Adrenal gland (tissue), 12 donors: ENCODE results near the gene FTCDNL1. TPM values are rescaled to one million over a fixed set of nuclear protein-coding genes. Genes with fewer than 3 reads are reported as not detected.

Experiments
- DNase-seq, 7 donors: peaks; one replicate each; pipeline ENCODE4 v3.0.0-alpha.2; 2019 to 2020
- H3K27ac ChIP-seq, 5 donors: fragments of 200-600 bp; sonication (generic) in 4 of 5; 1 replicate in 3 of 5; 2 replicates in 2 of 5; pipeline versions ENCODE4 v1.5.1 to v1.8.0; 2016 to 2020; ENCODE audit warnings: mild to moderate bottlenecking in 1 of 5
- H3K27me3 ChIP-seq: fragments of 200-600 bp; 2 replicates; pipeline ENCODE4 v1.8.0; 2021
- H3K36me3 ChIP-seq, 2 donors: fragments of 200-600 bp; replicated peaks in 1 of 2; 1 replicate in 1 of 2; 2 replicates in 1 of 2; pipeline versions ENCODE4 v1.5.1 to v1.8.0; 2018 to 2022
- H3K4me1 ChIP-seq, 2 donors: fragments of 200-600 bp; replicated peaks in 1 of 2; 1 replicate in 1 of 2; 2 replicates in 1 of 2; pipeline versions ENCODE4 v1.5.1 to v1.8.0; 2018 to 2021
- H3K4me3 ChIP-seq, 4 donors: fragments of 200-600 bp; sonication (generic) in 3 of 4; one replicate each; pipeline ENCODE4 v1.5.1; 2016 to 2018
- H3K9me3 ChIP-seq, 3 donors: fragments of 200-600 bp; sonication (generic) in 1 of 3; replicated peaks in 1 of 3; 1 replicate in 2 of 3; 2 replicates in 1 of 3; pipeline versions ENCODE4 v1.5.1 to v1.8.0; 2016 to 2021
- POLR2A ChIP-seq, 2 donors: fragments of 450-650 bp; IDR thresholded peaks; one replicate each; pipeline ENCODE4 v1.6.1; 2017; ENCODE audit warnings: antibody characterized with exemption in 2 of 2, mild to moderate bottlenecking in 2 of 2, moderate library complexity in 1 of 2
- WGBS, 4 donors: extraction: QIAGEN DNeasy Blood & Tissue Kit in 2 of 4; methylation state at CpG; one replicate each; pipeline versions ENCODE4 v1.1.5 to v1.1.7; 2013 to 2017; 5-methylcytosine and 5-hydroxymethylcytosine counted together
- intact Hi-C, 2 donors: fragments of 100-400 bp; cut with DNase I; formaldehyde crosslinking; loops; one replicate each; pipeline versions ENCODE4 v1.14.1 to v1.15.0; 2022 to 2023
- polyA plus RNA-seq, 3 donors: library from polyadenylated mRNA; stranded (reverse); fragments of 200-250 nt in 2 of 3; fragments of 350-450 nt in 1 of 3; fragmentation: Illumina TruSeq in 1 of 3; extraction: RNeasy Lipid Tissue Mini Kit (QIAGEN cat#74804) in 1 of 3; gene quantifications; one replicate each; pipeline ENCODE4 v1.2.3, GENCODE V29; 2013 to 2014
- total RNA-seq, 9 donors: library from RNA; depleted of rRNA in 4 of 9; stranded (reverse); fragments of >200 nt in 4 of 9; fragments of 120-200 nt in 1 of 9; fragmentation: NEBNext Ultra II Directional in 1 of 9; extraction: Animal tissue kit (Norgen Biotek cat#: 25700) in 1 of 9; gene quantifications; one replicate each; pipeline versions ENCODE4 v1.1.0 to v1.2.4, GENCODE V29; 2013 to 2023
- TF ChIP-seq, protein P1 (sequence below), 6 experiments: fragments of 450-650 bp in 4 of 6; fragments of 200-600 bp in 2 of 6; sonication (generic) in 1 of 6; IDR thresholded peaks; 1 replicate in 5 of 6; 2 replicates in 1 of 6; pipeline versions ENCODE4 v1.5.1 to v1.8.0; 2016 to 2021; ENCODE audit warnings: antibody characterized with exemption in 6 of 6, mild to moderate bottlenecking in 2 of 6, moderate library complexity in 1 of 6
- donor health status: healthy with polysubstance abuse.
- donor health status: Bipolar disorder and iron deficiency.
- donor health status: DM: yes; HTN: yes; CAD: no.
- donor health status: DM: no; HTN: no; CAD: no.
- donor health status: DM: no; HTN: no; CAD: no.
- donor health status: DM: yes; HTN: yes; CAD: no.

The FTCDNL1 gene
- total and polyA plus RNA-seq, 12 donors, result 2.6 to 19.1 (median 10.1) TPM

DNA sequence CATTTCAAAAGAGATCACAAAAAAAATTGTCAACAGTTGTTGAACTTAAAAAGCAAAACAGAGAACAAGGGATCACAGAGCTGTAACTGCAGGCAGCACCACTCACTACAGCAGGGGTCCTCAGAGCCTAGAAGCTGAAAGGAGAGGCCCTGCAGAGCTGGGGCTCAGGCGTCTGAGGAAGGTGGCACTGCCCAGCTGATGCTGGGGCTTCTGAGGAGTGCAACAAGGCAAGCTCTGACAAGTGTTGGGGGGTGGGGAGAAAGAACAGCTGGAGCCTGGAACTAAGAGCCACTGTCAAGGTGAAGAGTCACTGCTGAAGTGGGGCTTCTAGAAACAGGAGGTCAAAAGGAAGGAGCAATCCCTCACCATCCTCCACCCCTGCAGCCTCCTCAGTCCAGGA is 46.2 kb downstream of the FTCDNL1 start:
- TF ChIP-seq, protein P1, sequence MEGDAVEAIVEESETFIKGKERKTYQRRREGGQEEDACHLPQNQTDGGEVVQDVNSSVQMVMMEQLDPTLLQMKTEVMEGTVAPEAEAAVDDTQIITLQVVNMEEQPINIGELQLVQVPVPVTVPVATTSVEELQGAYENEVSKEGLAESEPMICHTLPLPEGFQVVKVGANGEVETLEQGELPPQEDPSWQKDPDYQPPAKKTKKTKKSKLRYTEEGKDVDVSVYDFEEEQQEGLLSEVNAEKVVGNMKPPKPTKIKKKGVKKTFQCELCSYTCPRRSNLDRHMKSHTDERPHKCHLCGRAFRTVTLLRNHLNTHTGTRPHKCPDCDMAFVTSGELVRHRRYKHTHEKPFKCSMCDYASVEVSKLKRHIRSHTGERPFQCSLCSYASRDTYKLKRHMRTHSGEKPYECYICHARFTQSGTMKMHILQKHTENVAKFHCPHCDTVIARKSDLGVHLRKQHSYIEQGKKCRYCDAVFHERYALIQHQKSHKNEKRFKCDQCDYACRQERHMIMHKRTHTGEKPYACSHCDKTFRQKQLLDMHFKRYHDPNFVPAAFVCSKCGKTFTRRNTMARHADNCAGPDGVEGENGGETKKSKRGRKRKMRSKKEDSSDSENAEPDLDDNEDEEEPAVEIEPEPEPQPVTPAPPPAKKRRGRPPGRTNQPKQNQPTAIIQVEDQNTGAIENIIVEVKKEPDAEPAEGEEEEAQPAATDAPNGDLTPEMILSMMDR (IDR thresholded peaks at IDR 0.05), result no peak
- no peak for TF ChIP-seq POLR2A (IDR thresholded peaks at IDR 0.05)
- H3K36me3 ChIP-seq, result no peaks in the 10 kb centered on the region
- H3K4me3 ChIP-seq, result no peak overlapping the region
- no peaks in the 10 kb centered on the region for H3K9me3 ChIP-seq
- no peaks in the 10 kb centered on the region for H3K27me3 ChIP-seq
- DNase-seq, result no peak
- intact Hi-C loops, result no loop called here
- WGBS, 4 donors, result 52 to 92% (median 58%) methylated on average over 1 of the region's 1 CpG
- H3K27ac ChIP-seq, result no peak overlapping the region
- no peaks in the 10 kb centered on the region for H3K4me1 ChIP-seq

DNA sequence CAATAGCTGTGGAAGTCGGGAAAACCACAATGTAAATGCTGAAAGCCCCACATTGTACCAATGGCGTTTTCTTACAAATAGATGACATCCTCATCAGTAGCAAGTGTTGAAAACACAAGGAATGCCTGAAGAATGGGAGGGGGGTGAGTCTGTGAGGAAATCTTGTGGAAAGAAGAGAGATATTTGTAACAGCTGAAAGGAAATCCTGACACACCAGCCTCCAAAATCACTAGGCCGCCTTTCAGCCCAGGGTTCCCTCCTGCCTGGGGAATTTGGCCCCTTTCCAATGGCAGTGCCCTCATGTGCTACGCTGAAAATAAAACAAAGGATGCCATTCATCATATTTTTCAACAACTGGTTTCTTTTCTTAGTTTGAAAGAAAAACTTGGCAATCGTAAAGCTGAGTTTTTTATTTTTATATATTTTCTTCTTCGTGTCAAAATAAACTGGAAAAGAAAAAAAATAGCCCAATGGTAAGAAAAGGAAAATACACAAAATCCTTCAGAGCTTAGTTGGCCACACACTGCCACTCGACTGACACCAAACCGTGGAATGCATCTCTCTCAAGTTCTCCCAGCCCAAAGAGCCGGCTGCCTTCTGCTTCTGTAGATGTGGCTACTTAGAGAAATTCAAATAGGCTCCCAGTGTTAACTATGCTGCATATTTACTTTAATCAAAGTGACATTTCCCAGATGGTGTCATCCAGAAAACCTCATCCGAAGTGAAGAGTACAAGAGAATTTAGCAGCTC is 52.0 kb downstream of the FTCDNL1 start:
- peaks cover 4 to 11% of the 10 kb centered on the region in 2 donors for H3K4me1 ChIP-seq
- H3K27ac ChIP-seq, result no peak overlapping the region
- no peak overlapping the region for H3K4me3 ChIP-seq
- H3K36me3 ChIP-seq, result no peaks in the 10 kb centered on the region
- no peaks in the 10 kb centered on the region for H3K27me3 ChIP-seq
- 28 to 32% (median 31%) methylated on average over 10 of the region's 10 CpGs for WGBS, 4 donors
- intact Hi-C loops, result no loop called here
- peak; percentile 48 to 80 (median 67) for DNase-seq
- TF ChIP-seq POLR2A (IDR thresholded peaks at IDR 0.05), result no peak
- TF ChIP-seq, protein P1 (IDR thresholded peaks at IDR 0.05), result no peak
- no peaks in the 10 kb centered on the region for H3K9me3 ChIP-seq

DNA sequence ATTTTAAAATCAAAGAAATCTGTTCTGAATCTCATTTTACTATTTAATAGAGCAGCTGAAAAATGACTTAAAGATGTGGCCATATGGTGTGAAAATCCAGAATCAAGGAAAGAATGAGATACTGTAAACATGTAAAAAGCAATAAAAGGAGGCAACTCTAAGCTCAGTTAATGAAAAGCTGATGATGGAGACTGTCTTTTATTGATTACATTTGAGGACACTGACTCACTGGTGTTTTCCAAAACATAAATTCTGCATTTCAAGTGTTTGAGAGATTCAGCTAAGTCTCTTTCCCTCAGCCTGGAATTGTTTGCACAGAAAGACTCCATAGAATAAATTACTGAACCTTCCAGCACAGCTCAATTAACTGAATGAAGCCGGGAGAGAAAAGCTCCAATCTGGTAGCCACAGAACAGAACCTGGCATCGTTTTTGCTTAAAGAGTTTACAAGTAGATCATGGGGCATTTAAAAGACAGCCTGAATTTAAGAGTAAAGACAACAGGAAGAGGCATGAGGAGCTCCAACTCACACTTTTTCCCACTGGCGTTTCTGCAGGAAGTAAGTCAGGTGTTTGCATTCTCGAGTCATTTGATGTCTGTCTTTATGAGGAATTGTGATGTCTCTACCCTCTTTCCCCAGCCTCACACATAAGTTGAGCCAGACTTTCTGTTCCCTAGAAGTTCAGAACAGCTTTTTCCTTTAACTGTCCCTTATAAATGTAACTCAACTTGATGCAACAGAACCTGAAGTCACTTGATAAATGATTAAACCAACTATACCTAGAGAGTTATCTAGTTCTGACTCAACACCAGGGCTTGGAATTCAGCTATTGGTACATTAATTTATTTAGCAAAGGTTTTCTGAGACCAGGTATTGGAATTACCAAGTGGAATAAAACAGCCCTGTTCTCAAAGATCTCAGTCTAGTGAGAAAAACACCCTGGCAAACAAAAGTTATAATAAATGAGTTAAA is 53.3 kb downstream of the FTCDNL1 start:
- intact Hi-C loops, result no loop called here
- Histone ChIP-seq H3K4me1 (peaks cover 4 to 11% of the 10 kb centered on the region in 2 donors), H3K36me3 (no peaks in the 10 kb centered on the region), H3K27ac (no peak overlapping the region), H3K9me3 (no peaks in the 10 kb centered on the region), H3K4me3 (no peak overlapping the region), H3K27me3 (no peaks in the 10 kb centered on the region)
- TF ChIP-seq, protein P1 (IDR thresholded peaks at IDR 0.05), result no peak
- TF ChIP-seq POLR2A (IDR thresholded peaks at IDR 0.05), result no peak
- DNase-seq, result no peak
- WGBS, 4 donors, result 70 to 71% (median 71%) methylated on average over 4 of the region's 4 CpGs

DNA sequence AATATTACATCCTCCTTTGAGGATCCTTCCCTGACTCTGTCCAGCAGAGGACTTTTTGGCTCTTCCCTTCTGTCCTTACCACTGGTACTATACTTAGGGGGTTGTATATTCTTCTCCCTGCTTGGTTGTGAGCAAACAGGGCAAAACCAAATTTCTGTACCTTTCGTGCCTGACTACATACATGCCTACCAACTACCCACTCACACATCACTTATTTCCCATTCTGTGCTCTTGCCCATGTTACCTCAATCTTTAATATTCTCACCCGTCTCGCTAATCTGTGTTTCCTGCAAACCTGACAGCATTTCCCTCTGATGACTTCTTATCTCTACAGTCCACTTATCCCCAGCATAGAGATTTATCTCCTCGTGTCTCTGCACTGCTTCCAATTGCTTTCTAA is 58.6 kb downstream of the FTCDNL1 start:
- intact Hi-C loops, result no loop called here
- H3K27ac ChIP-seq, result no peak overlapping the region
- TF ChIP-seq POLR2A (IDR thresholded peaks at IDR 0.05), result no peak
- TF ChIP-seq, protein P1 (IDR thresholded peaks at IDR 0.05), result no peak
- 64 to 68% (median 66%) methylated on average over 4 of the region's 4 CpGs for WGBS, 4 donors
- H3K4me3 ChIP-seq, result no peak overlapping the region
- no peaks in the 10 kb centered on the region for H3K36me3 ChIP-seq
- DNase-seq, result no peak
- H3K27me3 ChIP-seq, result no peaks in the 10 kb centered on the region
- no peaks in the 10 kb centered on the region for H3K9me3 ChIP-seq
- no peaks in the 10 kb centered on the region for H3K4me1 ChIP-seq
